Measurements from ENCODE around the gene CZIB. TPM values are rescaled to one million over a fixed set of nuclear protein-coding genes. Genes with fewer than 3 reads are reported as not detected.

Gene CZIB
- total RNA-seq: 10 to 100 TPM; 44.3 to 45.5 TPM

- Mint-ChIP-seq H3K27ac (peak within 1 kb of the TSS; percentile 97), H3K36me3 (ENCODE audit: low read depth) (peaks cover 17% of the 10 kb centered on the region), H3K4me3 (peak within 1 kb of the TSS; percentile 90), H3K9me3 (ENCODE audit: insufficient read depth) (no peaks in the 10 kb centered on the region), H3K4me1 (ENCODE audit: low read depth) (peaks cover 31% of the 10 kb centered on the region), H3K27me3 (ENCODE audit: low read depth) (no peaks in the 10 kb centered on the region)
- DNase-seq (peak; percentile 96), ATAC-seq (peak; percentile 96)
- POLR2A ChIA-PET: interaction anchor here (0.6 to 1.5 kb wide), 3 partner anchors 10 to 787 kb away, joined by 3 to 5 read pairs (median 3); no protein-coding TSS in a partner anchor
- CTCF ChIA-PET: interaction anchor here (1.4 to 3.1 kb wide), 4 partner anchors 17 to 173 kb away, joined by 3 to 11 read pairs (median 4); partner anchors contain the start of gene MAGOH
These were observed at the start of gene CZIB for GRCh38 chr1:53220171-53220961. Gene CZIB, minus strand, starts transcription at chr1:53220634. Its CDS starts 59 bp downstream, at chr1:53220575.

- ATAC-seq: no peak
- Mint-ChIP-seq H3K4me1 (ENCODE audit: low read depth) (no peaks in the 10 kb centered on the region), H3K9me3 (ENCODE audit: insufficient read depth) (no peaks in the 10 kb centered on the region), H3K27me3 (ENCODE audit: low read depth) (no peaks in the 10 kb centered on the region), H3K4me3 (no peak overlapping the region), H3K36me3 (ENCODE audit: low read depth) (peaks cover 50% of the 10 kb centered on the region), H3K27ac (no peak overlapping the region)
- no peak for DNase-seq
- CTCF ChIA-PET: interaction anchor here (3.4 kb wide), 1 partner anchor 8 kb away, joined by 14 read pairs; no protein-coding TSS in a partner anchor
- POLR2A ChIA-PET: interaction anchor here (0.8 kb wide), 1 partner anchor 189 kb away, joined by 3 read pairs; the partner anchor contains the start of gene DMRTB1
These were observed 49.7 kb upstream of the CZIB start for GRCh38 chr1:53270107-53270506.

GRCh38 chr1:53267761-53268160 lies 47.3 kb upstream of the CZIB start:
- Mint-ChIP-seq H3K27me3 (ENCODE audit: low read depth) (no peaks in the 10 kb centered on the region), H3K36me3 (ENCODE audit: low read depth) (peaks cover 58% of the 10 kb centered on the region), H3K9me3 (ENCODE audit: insufficient read depth) (no peaks in the 10 kb centered on the region), H3K27ac (no peak overlapping the region), H3K4me3 (no peak overlapping the region), H3K4me1 (ENCODE audit: low read depth) (no peaks in the 10 kb centered on the region)
- ATAC-seq (no peak), DNase-seq (no peak)
- CTCF ChIA-PET: interaction anchor here (3.4 kb wide), 1 partner anchor 11 kb away, joined by 14 read pairs; no protein-coding TSS in a partner anchor
- POLR2A ChIA-PET: no interaction called here

- ATAC-seq: no peak
- Mint-ChIP-seq H3K4me3 (no peak overlapping the region), H3K9me3 (ENCODE audit: insufficient read depth) (no peaks in the 10 kb centered on the region), H3K36me3 (ENCODE audit: low read depth) (peaks cover 57% of the 10 kb centered on the region), H3K27me3 (ENCODE audit: low read depth) (no peaks in the 10 kb centered on the region), H3K4me1 (ENCODE audit: low read depth) (no peaks in the 10 kb centered on the region), H3K27ac (no peak overlapping the region)
- POLR2A ChIA-PET: no interaction called here
- no peak for DNase-seq
- CTCF ChIA-PET: interaction anchor here (0.7 to 1.0 kb wide), 3 partner anchors 13 to 191 kb away, joined by 3 read pairs; no protein-coding TSS in a partner anchor
These were observed 45.6 kb upstream of the CZIB start for GRCh38 chr1:53266038-53266437.

GRCh38 chr1:53265581-53265980 lies 45.1 kb upstream of the CZIB start:
- H3K27me3 Mint-ChIP-seq (ENCODE audit: low read depth): no peaks in the 10 kb centered on the region
- no peak for DNase-seq

GRCh38 chr1:53264048-53264447 lies 43.6 kb upstream of the CZIB start:
- no peaks in the 10 kb centered on the region for H3K4me1 Mint-ChIP-seq (ENCODE audit: low read depth)
- H3K27me3 Mint-ChIP-seq (ENCODE audit: low read depth): no peaks in the 10 kb centered on the region

More at GRCh38 chr1:53265581-53265980, 45.1 kb upstream of the CZIB start:
- Mint-ChIP-seq H3K4me1 (ENCODE audit: low read depth) (no peaks in the 10 kb centered on the region), H3K9me3 (ENCODE audit: insufficient read depth) (no peaks in the 10 kb centered on the region), H3K4me3 (no peak overlapping the region), H3K27ac (no peak overlapping the region), H3K36me3 (ENCODE audit: low read depth) (peaks cover 58% of the 10 kb centered on the region)
- ChIA-PET POLR2A (no interaction called here), CTCF (interaction anchor here (1.0 to 1.1 kb wide), 3 partner anchors 13 to 127 kb away, joined by 3 read pairs; no protein-coding TSS in a partner anchor)
- no peak for ATAC-seq

GRCh38 chr1:53262000-53262399 lies 41.6 kb upstream of the CZIB start:
- Mint-ChIP-seq H3K4me3 (no peak overlapping the region), H3K27ac (no peak overlapping the region), H3K4me1 (ENCODE audit: low read depth) (no peaks in the 10 kb centered on the region), H3K27me3 (ENCODE audit: low read depth) (no peaks in the 10 kb centered on the region), H3K9me3 (ENCODE audit: insufficient read depth) (no peaks in the 10 kb centered on the region), H3K36me3 (ENCODE audit: low read depth) (peaks cover 72% of the 10 kb centered on the region)
- ATAC-seq (no peak), DNase-seq (no peak)
- ChIA-PET POLR2A (no interaction called here), CTCF (no interaction called here)

More at GRCh38 chr1:53264048-53264447, 43.6 kb upstream of the CZIB start:
- ATAC-seq (no peak), DNase-seq (no peak)
- H3K4me3 Mint-ChIP-seq: no peak overlapping the region
- no peak overlapping the region for H3K27ac Mint-ChIP-seq
- CTCF ChIA-PET: interaction anchor here (1.5 kb wide), 1 partner anchor 129 kb away, joined by 4 read pairs; no protein-coding TSS in a partner anchor
- H3K36me3 Mint-ChIP-seq (ENCODE audit: low read depth): peaks cover 68% of the 10 kb centered on the region
- no peaks in the 10 kb centered on the region for H3K9me3 Mint-ChIP-seq (ENCODE audit: insufficient read depth)
- POLR2A ChIA-PET: no interaction called here

GRCh38 chr1:53260631-53261247 lies 40.3 kb upstream of the CZIB start:
- no peaks in the 10 kb centered on the region for H3K27me3 Mint-ChIP-seq (ENCODE audit: low read depth)
- no peaks in the 10 kb centered on the region for H3K4me1 Mint-ChIP-seq (ENCODE audit: low read depth)
- DNase-seq (no peak), ATAC-seq (no peak)
- ChIA-PET CTCF (no interaction called here), POLR2A (no interaction called here)
- H3K27ac Mint-ChIP-seq: peak overlapping the region; percentile 35
- H3K36me3 Mint-ChIP-seq (ENCODE audit: low read depth): peaks cover 73% of the 10 kb centered on the region
- H3K4me3 Mint-ChIP-seq: no peak overlapping the region
- H3K9me3 Mint-ChIP-seq (ENCODE audit: insufficient read depth): no peaks in the 10 kb centered on the region

GRCh38 chr1:53259932-53260331 lies 39.5 kb upstream of the CZIB start:
- Mint-ChIP-seq H3K4me3 (no peak overlapping the region), H3K27me3 (ENCODE audit: low read depth) (no peaks in the 10 kb centered on the region), H3K27ac (no peak overlapping the region), H3K9me3 (ENCODE audit: insufficient read depth) (no peaks in the 10 kb centered on the region), H3K36me3 (ENCODE audit: low read depth) (peaks cover 68% of the 10 kb centered on the region), H3K4me1 (ENCODE audit: low read depth) (no peaks in the 10 kb centered on the region)
- no peak for DNase-seq
- ChIA-PET POLR2A (no interaction called here), CTCF (interaction anchor here (1.0 kb wide), 1 partner anchor 19 kb away, joined by 3 read pairs; no protein-coding TSS in a partner anchor)
- ATAC-seq: no peak

- no peak overlapping the region for H3K27ac Mint-ChIP-seq
- H3K4me1 Mint-ChIP-seq (ENCODE audit: low read depth): no peaks in the 10 kb centered on the region
- ATAC-seq (no peak), DNase-seq (no peak)
- no peaks in the 10 kb centered on the region for H3K27me3 Mint-ChIP-seq (ENCODE audit: low read depth)
- POLR2A ChIA-PET: no interaction called here
- H3K9me3 Mint-ChIP-seq (ENCODE audit: insufficient read depth): no peaks in the 10 kb centered on the region
- CTCF ChIA-PET: interaction anchor here (1.1 kb wide), 1 partner anchor 14 kb away, joined by 3 read pairs; no protein-coding TSS in a partner anchor
- H3K36me3 Mint-ChIP-seq (ENCODE audit: low read depth): peaks cover 67% of the 10 kb centered on the region
- H3K4me3 Mint-ChIP-seq: no peak overlapping the region
These were observed 37.8 kb upstream of the CZIB start for GRCh38 chr1:53258216-53258615.

- Mint-ChIP-seq H3K27ac (no peak overlapping the region), H3K9me3 (ENCODE audit: insufficient read depth) (no peaks in the 10 kb centered on the region), H3K27me3 (ENCODE audit: low read depth) (no peaks in the 10 kb centered on the region), H3K36me3 (ENCODE audit: low read depth) (peaks cover 66% of the 10 kb centered on the region), H3K4me1 (ENCODE audit: low read depth) (no peaks in the 10 kb centered on the region), H3K4me3 (no peak overlapping the region)
- DNase-seq (no peak), ATAC-seq (no peak)
- ChIA-PET CTCF (no interaction called here), POLR2A (interaction anchor here (0.6 kb wide), 1 partner anchor 45 kb away, joined by 3 read pairs; no protein-coding TSS in a partner anchor)
These were observed 37.1 kb upstream of the CZIB start for GRCh38 chr1:53257454-53258081.
